Measurements from ENCODE around the gene NFE2. TPM values are rescaled to one million over a fixed set of nuclear protein-coding genes. Genes with fewer than 3 reads are reported as not detected.

Gene NFE2
- total and polyA plus RNA-seq, 9 donors: 1.1 to 3.3 (median 2.3) TPM

DNA sequence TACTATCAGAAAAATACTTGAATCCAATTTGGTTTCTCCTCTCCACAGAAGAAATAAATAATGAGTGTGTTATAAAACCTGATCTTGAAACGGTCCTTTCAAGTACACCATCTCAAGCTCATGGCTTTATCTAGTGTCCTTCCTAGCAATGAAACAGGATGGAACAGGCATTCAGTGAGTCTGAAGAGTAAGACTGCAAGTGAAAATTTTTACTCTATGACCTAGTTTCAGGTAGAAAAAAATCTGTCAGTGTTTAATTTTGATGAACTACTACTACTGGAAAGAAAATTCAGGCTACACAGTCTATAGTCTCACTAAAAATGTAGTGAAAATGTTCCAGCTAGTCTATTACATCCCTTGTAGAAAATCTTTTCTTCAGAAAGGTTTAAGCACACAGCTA, 28.6 kb downstream of the NFE2 start:
- no peak for DNase-seq
- Histone ChIP-seq H3K4me1 (ENCODE audit: control insufficient read depth, insufficient read depth, low read length) (no peaks in the 10 kb centered on the region), H3K36me3 (ENCODE audit: control insufficient read depth, insufficient read depth, low read length) (peaks cover 14% of the 10 kb centered on the region), H3K27me3 (ENCODE audit: control insufficient read depth, insufficient read depth, low read length) (no peaks in the 10 kb centered on the region), H3K9me3 (replicated peaks; ENCODE audit: control insufficient read depth, low read depth, low read length) (no peaks in the 10 kb centered on the region), H3K27ac (ENCODE audit: low read length) (no peak overlapping the region), H3K4me3 (ENCODE audit: low read length) (no peak overlapping the region)
- no CpG with 5 or more reads among the region's 1 CpG for WGBS (ENCODE audit: insufficient coverage)

DNA sequence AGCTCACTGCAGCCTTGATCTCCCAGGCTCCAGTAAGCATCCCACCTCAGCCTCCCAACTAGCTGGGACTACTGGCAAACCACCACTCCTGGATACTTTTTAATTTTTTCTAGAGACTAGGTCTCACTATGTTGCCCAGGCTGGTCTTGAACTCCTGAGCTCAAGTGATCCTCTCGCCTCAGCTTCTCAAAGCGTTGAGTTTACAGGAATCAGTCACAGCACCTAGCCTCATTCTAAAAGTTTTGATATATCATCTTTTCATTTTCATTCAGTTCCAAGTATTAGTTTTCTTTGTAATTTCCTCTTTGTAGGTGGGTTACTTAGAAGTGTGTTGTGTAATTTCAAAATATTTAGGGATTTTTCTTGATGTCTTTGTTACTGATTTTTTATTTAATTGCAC, 30.5 kb downstream of the NFE2 start:
- Histone ChIP-seq H3K27ac (ENCODE audit: low read length) (no peak overlapping the region), H3K27me3 (ENCODE audit: control insufficient read depth, insufficient read depth, low read length) (no peaks in the 10 kb centered on the region), H3K4me3 (ENCODE audit: low read length) (no peak overlapping the region), H3K9me3 (replicated peaks; ENCODE audit: control insufficient read depth, low read depth, low read length) (no peaks in the 10 kb centered on the region), H3K36me3 (ENCODE audit: control insufficient read depth, insufficient read depth, low read length) (peaks cover 14% of the 10 kb centered on the region), H3K4me1 (ENCODE audit: control insufficient read depth, insufficient read depth, low read length) (no peaks in the 10 kb centered on the region)
- WGBS (ENCODE audit: insufficient coverage): 100% methylated on average over 1 of the region's 2 CpGs
- no peak for DNase-seq

DNA sequence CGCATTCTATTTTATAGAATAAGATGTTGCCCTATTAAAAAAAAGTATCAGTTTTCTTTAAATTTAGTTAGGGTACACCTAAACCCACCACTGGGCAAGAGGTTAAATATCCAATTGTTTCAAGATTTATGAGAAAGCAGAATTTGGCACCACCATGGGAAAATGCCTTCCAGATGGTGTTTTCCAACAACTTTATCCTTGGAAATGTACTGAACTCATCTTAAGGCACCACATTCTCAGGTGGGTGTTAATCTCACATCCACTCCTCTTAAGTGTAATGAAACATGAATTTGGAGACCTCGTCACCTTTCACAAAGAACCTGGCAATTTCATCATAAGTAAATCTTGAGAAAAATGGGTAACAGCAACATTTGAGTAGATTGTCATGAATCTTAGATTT, 34.0 kb downstream of the NFE2 start:
- Histone ChIP-seq H3K4me3 (ENCODE audit: low read length) (no peak overlapping the region), H3K27me3 (ENCODE audit: control insufficient read depth, insufficient read depth, low read length) (no peaks in the 10 kb centered on the region), H3K9me3 (replicated peaks; ENCODE audit: control insufficient read depth, low read depth, low read length) (no peaks in the 10 kb centered on the region), H3K4me1 (ENCODE audit: control insufficient read depth, insufficient read depth, low read length) (peaks cover 9% of the 10 kb centered on the region), H3K27ac (ENCODE audit: low read length) (no peak overlapping the region), H3K36me3 (ENCODE audit: control insufficient read depth, insufficient read depth, low read length) (peaks cover 7% of the 10 kb centered on the region)
- no peak for DNase-seq
- no CpG with 5 or more reads among the region's 2 CpGs for WGBS (ENCODE audit: insufficient coverage)

DNA sequence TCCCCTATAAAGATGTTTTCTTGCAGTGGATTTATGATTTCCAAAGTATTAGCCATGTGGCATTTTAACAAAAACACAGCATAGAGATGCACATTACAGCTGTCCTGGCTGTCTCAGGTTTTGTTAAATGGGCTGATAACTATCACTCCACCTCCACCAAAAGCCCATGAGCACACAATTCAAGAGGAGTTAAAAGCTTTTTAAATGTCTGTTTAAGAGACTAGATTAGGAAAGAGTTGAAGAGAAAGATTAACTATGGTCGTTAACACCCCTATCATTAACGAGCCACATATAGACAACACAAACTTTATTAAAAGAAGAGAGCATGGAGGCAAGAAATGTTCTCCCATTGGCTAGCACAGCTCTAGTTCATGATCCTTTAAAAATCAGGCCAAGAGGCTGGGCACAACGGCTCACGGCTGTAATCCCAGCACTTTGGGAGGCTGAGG, 35.4 kb downstream of the NFE2 start:
- 67% methylated on average over 2 of the region's 4 CpGs for WGBS (ENCODE audit: insufficient coverage)
- H3K4me1 ChIP-seq (ENCODE audit: control insufficient read depth, insufficient read depth, low read length): peaks cover 18% of the 10 kb centered on the region
- DNase-seq: no peak
- no peaks in the 10 kb centered on the region for H3K9me3 ChIP-seq (replicated peaks; ENCODE audit: control insufficient read depth, low read depth, low read length)
- no peaks in the 10 kb centered on the region for H3K27me3 ChIP-seq (ENCODE audit: control insufficient read depth, insufficient read depth, low read length)
- H3K4me3 ChIP-seq (ENCODE audit: low read length): no peak overlapping the region
- peaks cover 4% of the 10 kb centered on the region for H3K36me3 ChIP-seq (ENCODE audit: control insufficient read depth, insufficient read depth, low read length)
- H3K27ac ChIP-seq (ENCODE audit: low read length): no peak overlapping the region

DNA sequence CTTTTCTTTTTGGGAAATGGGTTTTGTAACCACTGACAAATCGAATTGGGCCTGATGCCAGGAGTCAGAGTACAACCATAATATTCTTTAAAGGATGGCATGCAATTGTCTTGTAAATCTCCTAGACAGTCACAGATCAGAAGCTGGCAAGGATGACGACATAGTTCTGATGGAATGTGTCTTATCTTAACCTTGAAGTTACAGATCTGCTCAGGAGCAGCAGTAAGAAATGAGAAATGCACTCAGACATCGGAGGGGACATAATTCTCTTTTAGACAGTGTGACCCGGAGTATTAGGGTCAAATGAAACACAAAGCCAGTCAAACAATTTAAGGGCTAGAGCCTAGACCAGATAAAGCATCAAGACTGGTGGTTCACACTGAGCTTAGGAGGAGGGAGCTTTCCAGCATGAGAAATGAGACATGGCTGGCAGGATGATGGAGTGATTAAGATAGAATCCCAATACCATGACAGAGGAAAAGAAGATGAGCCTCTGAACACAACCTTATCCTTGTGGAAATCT, 38.4 kb downstream of the NFE2 start:
- peaks cover 39% of the 10 kb centered on the region for H3K4me1 ChIP-seq (ENCODE audit: control insufficient read depth, insufficient read depth, low read length)
- no peaks in the 10 kb centered on the region for H3K27me3 ChIP-seq (ENCODE audit: control insufficient read depth, insufficient read depth, low read length)
- H3K36me3 ChIP-seq (ENCODE audit: control insufficient read depth, insufficient read depth, low read length): peaks cover 5% of the 10 kb centered on the region
- no peak for DNase-seq
- H3K27ac ChIP-seq (ENCODE audit: low read length): peak overlapping the region; percentile 74
- H3K4me3 ChIP-seq (ENCODE audit: low read length): no peak overlapping the region
- H3K9me3 ChIP-seq (replicated peaks; ENCODE audit: control insufficient read depth, low read depth, low read length): no peaks in the 10 kb centered on the region
- WGBS (ENCODE audit: insufficient coverage): 35% methylated on average over 3 of the region's 4 CpGs

DNA sequence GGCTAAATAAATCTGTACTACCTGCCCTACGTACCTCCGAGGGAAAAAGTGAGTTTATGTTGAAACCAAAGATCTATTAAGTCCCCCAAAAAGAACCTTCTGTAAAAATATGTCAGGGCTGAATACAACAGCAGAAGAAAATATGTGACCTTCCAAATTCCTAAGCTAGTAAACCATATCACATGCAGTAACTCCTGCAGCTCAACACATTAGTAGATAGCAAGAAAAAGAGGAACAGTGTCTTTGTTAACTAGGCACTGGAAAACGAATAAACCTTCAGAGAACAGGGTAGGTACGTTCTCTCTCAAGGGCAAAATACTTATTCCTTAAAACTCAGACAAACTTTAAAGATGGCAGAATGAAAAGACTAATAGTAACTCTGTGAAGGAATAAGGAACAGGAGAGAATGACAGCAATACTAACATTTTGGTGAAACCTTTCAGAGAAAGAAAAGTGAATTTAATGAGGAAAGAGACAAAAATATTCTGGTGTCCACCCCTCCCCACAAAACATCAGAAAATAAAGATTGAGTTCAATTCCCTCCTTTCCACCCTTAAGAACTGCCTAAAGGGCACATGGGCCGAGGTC, 38.9 kb downstream of the NFE2 start:
- peaks cover 40% of the 10 kb centered on the region for H3K4me1 ChIP-seq (ENCODE audit: control insufficient read depth, insufficient read depth, low read length)
- no peaks in the 10 kb centered on the region for H3K9me3 ChIP-seq (replicated peaks; ENCODE audit: control insufficient read depth, low read depth, low read length)
- no peak for DNase-seq
- no CpG with 5 or more reads among the region's 5 CpGs for WGBS (ENCODE audit: insufficient coverage)
- peaks cover 10% of the 10 kb centered on the region for H3K36me3 ChIP-seq (ENCODE audit: control insufficient read depth, insufficient read depth, low read length)
- peak overlapping the region; percentile 74 for H3K27ac ChIP-seq (ENCODE audit: low read length)
- no peak overlapping the region for H3K4me3 ChIP-seq (ENCODE audit: low read length)
- H3K27me3 ChIP-seq (ENCODE audit: control insufficient read depth, insufficient read depth, low read length): no peaks in the 10 kb centered on the region

DNA sequence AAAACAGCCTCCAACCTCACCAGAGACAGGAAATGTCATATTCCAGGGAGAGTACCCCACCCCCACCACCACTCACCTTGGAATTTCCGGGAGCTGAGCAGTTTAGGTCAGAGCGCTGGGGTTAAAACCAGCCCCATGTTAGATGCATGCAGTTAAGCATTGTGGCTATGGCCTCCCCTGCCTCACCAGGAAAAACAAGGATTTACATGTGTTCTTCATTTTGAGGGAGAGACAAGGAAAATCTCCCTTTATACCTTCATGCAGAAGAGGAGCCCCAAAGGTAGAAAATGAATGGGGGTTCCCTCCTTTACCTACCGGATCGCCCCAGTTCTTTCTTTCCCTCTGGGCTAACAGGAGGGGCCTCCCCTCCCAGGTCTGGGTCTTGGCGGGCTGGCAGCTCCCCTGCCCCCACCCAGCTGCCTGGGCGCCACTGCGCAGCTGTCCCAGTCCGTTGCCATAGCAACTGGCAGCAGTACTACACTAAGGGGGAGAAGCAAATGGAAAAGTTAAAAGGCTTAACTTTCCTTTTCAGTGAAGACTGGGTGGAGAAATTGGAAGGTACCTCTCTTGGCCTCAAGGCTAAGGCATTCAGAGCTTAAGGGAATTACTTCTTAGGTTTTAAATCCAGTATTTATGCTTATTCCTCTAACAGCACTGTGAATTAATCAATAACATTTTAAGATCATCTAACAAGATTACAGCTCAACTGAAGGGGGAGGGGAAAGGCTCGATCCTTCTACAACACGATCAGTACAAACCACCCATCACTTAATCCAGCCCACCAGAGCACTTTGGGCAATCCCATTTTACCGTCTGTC, 41.4 kb downstream of the NFE2 start:
- peaks cover 40% of the 10 kb centered on the region for H3K4me1 ChIP-seq (ENCODE audit: control insufficient read depth, insufficient read depth, low read length)
- WGBS (ENCODE audit: insufficient coverage): 0% methylated on average over 3 of the region's 11 CpGs
- H3K9me3 ChIP-seq (replicated peaks; ENCODE audit: control insufficient read depth, low read depth, low read length): no peaks in the 10 kb centered on the region

DNA sequence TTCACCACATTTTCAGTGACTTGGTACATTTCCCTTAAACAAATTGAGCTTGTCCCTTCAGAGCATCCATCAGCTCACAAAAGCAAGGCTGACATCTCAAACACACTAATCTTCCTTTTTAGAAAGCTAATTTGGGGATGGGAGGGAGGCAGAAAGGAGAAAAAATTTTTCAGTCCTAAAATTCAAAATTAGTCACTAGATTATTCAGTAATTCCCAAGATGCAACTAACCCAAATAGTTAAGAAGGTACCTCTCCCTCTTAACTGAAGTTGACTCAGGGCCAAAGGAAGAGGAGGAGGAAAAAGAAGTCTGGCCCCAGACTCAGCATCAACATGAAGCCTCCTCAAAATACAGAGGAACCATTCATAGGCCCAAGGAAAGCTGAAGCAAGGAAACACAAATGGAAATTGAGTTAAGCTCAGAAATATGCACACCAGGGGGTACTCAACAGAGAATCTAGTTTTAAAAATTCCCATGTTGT, 42.6 kb downstream of the NFE2 start:
- peaks cover 40% of the 10 kb centered on the region for H3K4me1 ChIP-seq (ENCODE audit: control insufficient read depth, insufficient read depth, low read length)
- peak; percentile 68 for DNase-seq
- peak overlapping the region; percentile 95 for H3K27ac ChIP-seq (ENCODE audit: low read length)
- peaks cover 32% of the 10 kb centered on the region for H3K36me3 ChIP-seq (ENCODE audit: control insufficient read depth, insufficient read depth, low read length)
- no peaks in the 10 kb centered on the region for H3K27me3 ChIP-seq (ENCODE audit: control insufficient read depth, insufficient read depth, low read length)
- H3K4me3 ChIP-seq (ENCODE audit: low read length): no peak overlapping the region
- no peaks in the 10 kb centered on the region for H3K9me3 ChIP-seq (replicated peaks; ENCODE audit: control insufficient read depth, low read depth, low read length)

More for the DNA sequence above, 41.4 kb downstream of the NFE2 start:
- DNase-seq: peak; percentile 98
- peak overlapping the region; percentile 42 for H3K4me3 ChIP-seq (ENCODE audit: low read length)
- H3K27me3 ChIP-seq (ENCODE audit: control insufficient read depth, insufficient read depth, low read length): no peaks in the 10 kb centered on the region
- H3K36me3 ChIP-seq (ENCODE audit: control insufficient read depth, insufficient read depth, low read length): peaks cover 27% of the 10 kb centered on the region
- H3K27ac ChIP-seq (ENCODE audit: low read length): peak overlapping the region; percentile 95

DNA sequence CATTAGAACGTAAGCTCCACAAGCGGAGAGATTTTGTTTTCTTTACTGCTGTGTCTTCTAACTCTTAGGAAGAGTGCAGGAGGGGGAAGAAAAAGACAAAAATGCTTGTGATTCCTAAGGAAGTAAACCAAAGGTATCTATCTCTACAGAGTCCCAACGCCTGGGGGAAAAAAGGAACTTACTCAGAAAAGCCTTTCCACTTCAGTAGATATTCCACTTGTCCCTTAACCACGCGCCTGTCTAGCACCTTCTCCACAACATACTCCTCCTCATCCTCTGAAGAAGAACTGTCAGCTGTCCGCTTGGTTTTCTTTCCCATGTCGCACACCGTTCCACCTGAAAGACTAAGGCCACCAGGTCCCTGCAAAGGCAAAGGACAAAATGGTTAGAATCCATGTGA, 43.5 kb downstream of the NFE2 start:
- Histone ChIP-seq H3K27me3 (ENCODE audit: control insufficient read depth, insufficient read depth, low read length) (no peaks in the 10 kb centered on the region), H3K4me3 (ENCODE audit: low read length) (no peak overlapping the region), H3K9me3 (replicated peaks; ENCODE audit: control insufficient read depth, low read depth, low read length) (no peaks in the 10 kb centered on the region), H3K36me3 (ENCODE audit: control insufficient read depth, insufficient read depth, low read length) (peaks cover 38% of the 10 kb centered on the region), H3K4me1 (ENCODE audit: control insufficient read depth, insufficient read depth, low read length) (peaks cover 34% of the 10 kb centered on the region), H3K27ac (ENCODE audit: low read length) (peak overlapping the region; percentile 38)
- 100% methylated on average over 2 of the region's 8 CpGs for WGBS (ENCODE audit: insufficient coverage)
- no peak for DNase-seq

DNA sequence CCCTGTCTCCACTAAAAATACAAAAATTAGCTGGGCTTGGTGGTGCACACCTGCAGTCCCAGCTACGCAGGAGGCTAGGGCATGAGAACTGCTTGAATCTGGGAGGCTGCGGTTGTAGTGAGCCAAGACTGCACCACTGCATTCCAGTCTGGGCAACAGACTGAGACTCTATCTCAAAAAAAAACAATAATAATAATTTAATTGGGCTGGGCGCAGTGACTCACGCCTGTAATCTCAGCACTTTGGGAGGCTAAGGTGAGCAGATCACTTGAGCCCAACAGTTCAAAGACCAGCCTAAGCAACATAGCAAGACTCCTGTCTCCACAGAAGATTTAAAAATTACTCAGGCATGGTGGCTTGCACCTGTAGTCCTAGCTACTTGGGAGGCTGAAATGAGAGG, 47.6 kb downstream of the NFE2 start:
- WGBS (ENCODE audit: insufficient coverage): no CpG with 5 or more reads among the region's 4 CpGs
- Histone ChIP-seq H3K4me1 (ENCODE audit: control insufficient read depth, insufficient read depth, low read length) (peaks cover 13% of the 10 kb centered on the region), H3K4me3 (ENCODE audit: low read length) (no peak overlapping the region), H3K36me3 (ENCODE audit: control insufficient read depth, insufficient read depth, low read length) (peaks cover 58% of the 10 kb centered on the region), H3K27me3 (ENCODE audit: control insufficient read depth, insufficient read depth, low read length) (no peaks in the 10 kb centered on the region), H3K9me3 (replicated peaks; ENCODE audit: control insufficient read depth, low read depth, low read length) (no peaks in the 10 kb centered on the region), H3K27ac (ENCODE audit: low read length) (no peak overlapping the region)
- no peak for DNase-seq

Measured in muscle of leg (tissue), 11 donors.